GM19328 (cell line): ENCODE results near the gene GEMIN4.
"Not testable (repeated sequence)": the region's sequence is repeated elsewhere in the genome, so short reads cannot be mapped to it uniquely, and the experiment has no call there.

Source experiments
- ATAC-seq: cut with Tn5 transposase; IDR thresholded peaks from one replicate; pipeline ENCODE4 v1.9.1; 2021; ENCODE audit warnings: mild to moderate bottlenecking, moderate library complexity; ENCODE audit not compliant: unreplicated experiment

The GEMIN4 gene

DNA sequence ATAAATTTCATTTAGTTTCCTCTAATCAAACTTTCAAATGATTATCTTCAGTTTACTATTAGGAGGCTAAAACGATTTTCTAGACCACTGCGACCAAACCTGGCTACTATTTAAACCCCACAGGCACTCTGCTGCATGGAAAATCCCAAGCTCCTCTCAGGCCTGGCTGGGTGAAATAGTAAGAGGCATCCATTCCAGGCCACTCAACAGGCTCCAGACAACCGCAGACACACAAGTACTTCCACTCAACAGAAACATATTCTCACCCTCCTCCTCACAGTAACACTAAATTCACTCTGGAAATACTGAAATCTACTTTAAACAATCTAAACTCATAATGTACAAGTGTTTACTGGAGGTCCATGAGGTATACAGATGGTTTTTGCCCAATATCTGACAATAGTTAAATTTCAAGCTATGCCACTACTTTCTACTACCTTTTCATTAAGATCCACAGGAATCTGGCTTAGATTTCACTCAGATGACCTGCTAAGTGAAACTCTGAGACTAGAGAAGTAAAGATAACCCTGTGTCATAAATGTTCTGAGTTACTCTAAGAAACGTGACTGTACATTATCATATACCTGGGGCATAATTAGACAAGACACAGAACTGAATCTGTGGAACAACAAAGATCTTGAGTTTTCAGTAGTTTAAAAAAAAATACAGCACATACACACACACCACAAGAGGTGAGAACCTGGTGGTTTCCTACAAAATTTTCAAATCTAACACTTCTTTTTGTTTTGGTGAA lies 47.8 kb downstream of the GEMIN4 start:
- ATAC-seq = no peak

- no peak for ATAC-seq
These were observed 48.8 kb downstream of the GEMIN4 start for GRCh38 chr17:703081-703875.

- ATAC-seq = no peak
These were observed 51.5 kb downstream of the GEMIN4 start for GRCh38 chr17:700504-701094.

GRCh38 chr17:699345-699744 lies 52.7 kb downstream of the GEMIN4 start:
- ATAC-seq = no peak

GRCh38 chr17:698096-698495 lies 54.0 kb downstream of the GEMIN4 start:
- ATAC-seq = not testable (repeated sequence)

GRCh38 chr17:697682-698081 lies 54.4 kb downstream of the GEMIN4 start:
- ATAC-seq = no peak

DNA sequence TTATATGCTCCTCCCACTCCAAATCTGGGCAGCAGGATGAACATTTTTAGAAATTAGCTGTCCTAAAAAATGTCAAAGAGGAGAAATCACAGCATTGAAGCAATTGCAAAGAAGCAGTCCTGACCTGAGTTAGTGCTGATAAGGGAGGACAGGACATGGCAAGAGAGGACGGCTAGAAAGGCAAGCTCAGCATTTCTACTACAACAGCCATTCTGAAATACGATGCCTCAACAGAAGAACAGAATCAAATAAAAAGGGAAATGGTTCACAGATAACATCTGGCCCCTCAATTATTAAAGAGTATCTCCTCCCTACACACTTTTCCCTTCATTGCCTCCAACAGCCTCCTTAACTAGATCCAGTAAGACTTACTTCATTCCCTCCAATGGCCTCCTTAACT lies 55.7 kb downstream of the GEMIN4 start:
- ATAC-seq = no peak
